ENCODE results near the gene SMPD1. TPM values are rescaled to one million over a fixed set of nuclear protein-coding genes. Genes with fewer than 3 reads are reported as not detected.

Gene SMPD1
- total and polyA plus RNA-seq, 2 donors, result 9.5 to 33.8 TPM

DNA sequence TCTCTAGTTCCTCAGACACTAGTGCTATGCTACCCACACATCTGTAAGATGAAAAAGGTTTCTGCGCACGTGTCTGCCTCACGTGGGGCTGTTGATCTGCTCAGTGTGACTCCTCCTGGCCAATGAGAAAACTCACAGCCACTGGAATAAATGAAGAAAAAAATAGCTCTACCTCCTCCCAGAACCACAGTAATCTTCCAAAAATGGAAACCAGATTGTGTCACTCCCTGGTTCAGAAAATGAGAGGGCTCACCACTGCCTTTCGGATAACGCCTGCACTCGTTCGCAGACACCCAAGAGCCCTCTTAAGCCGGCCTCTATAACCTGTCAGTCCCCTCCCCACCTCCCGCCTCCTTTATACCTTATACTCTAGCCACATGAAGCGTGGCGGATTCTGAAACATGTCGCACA, 23.5 kb downstream of the SMPD1 start:
- no peak for DNase-seq (ENCODE audit: extremely low spot score)
- WGBS, result 77% methylated on average over 12 of the region's 12 CpGs
- Histone ChIP-seq H3K36me3 (ENCODE audit: insufficient read depth) (no peaks in the 10 kb centered on the region), H3K4me1 (ENCODE audit: insufficient read depth) (no peaks in the 10 kb centered on the region), H3K27ac (ENCODE audit: low read depth) (no peak overlapping the region), H3K4me3 (ENCODE audit: low read depth, low read length) (no peak overlapping the region)

DNA sequence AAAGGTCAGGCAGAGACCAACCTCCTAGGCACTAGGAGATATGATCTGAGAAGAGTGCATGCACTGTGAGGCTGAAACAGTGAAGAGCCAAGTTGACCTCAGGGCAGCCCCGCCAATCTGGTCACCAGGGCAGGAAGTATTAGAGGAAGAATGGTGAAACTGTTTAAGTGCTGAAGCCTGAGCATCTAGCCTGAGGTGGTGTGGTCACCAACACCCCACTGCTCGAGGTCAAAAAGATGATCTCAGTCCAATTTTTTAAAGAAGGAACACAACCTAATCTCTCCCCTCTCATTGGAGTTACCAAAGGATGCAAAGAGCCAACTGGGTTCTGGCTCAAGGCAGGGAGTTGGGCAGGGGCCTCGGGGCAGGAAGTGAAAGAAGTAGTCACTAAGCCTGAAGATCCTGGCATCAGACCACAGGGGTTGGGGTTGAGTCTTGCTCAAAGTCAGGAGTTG, 24.6 kb downstream of the SMPD1 start:
- Histone ChIP-seq H3K27ac (ENCODE audit: low read depth) (no peak overlapping the region), H3K4me1 (ENCODE audit: insufficient read depth) (no peaks in the 10 kb centered on the region), H3K4me3 (ENCODE audit: low read depth, low read length) (no peak overlapping the region), H3K36me3 (ENCODE audit: insufficient read depth) (no peaks in the 10 kb centered on the region)
- WGBS, result 79% methylated on average over 3 of the region's 3 CpGs
- no peak for DNase-seq (ENCODE audit: extremely low spot score)

GRCh38 chr11:6415797-6416196, 25.5 kb downstream of the SMPD1 start:
- DNase-seq (ENCODE audit: extremely low spot score), result no peak
- 84% methylated on average over 6 of the region's 6 CpGs for WGBS
- Histone ChIP-seq H3K4me1 (ENCODE audit: insufficient read depth) (no peaks in the 10 kb centered on the region), H3K36me3 (ENCODE audit: insufficient read depth) (no peaks in the 10 kb centered on the region), H3K4me3 (ENCODE audit: low read depth, low read length) (no peak overlapping the region), H3K27ac (ENCODE audit: low read depth) (no peak overlapping the region)

DNA sequence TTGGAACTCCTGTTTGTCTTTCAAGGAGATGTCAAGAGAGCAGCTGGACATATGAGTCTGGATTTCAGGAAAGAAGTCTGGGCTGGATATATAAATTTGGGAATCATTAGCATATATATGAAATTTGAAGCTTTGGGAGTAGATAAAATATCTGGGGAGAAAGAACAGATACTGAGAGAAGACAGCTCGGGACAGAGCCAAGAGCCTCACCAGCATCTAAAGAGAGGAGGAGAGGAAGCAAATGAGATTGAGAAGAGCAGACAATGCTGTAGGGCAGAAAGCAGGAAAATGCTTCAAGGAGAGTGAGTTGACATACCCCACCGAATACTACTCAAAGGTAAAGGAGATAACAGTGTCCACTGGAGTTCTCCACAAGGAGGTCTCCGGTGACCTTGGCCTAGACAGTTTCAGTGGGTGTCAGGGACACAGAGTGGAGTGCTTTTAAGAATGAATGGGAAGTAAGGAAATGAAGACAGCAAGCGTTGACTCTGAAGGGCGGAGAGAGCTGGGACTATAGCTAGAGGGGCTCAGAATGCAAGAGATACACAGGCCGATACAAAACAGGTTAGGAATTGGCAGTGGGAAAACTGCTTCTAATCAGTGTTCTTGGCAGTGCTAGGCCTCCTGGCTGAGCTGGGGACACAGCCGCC, 27.8 kb downstream of the SMPD1 start:
- Histone ChIP-seq H3K4me3 (ENCODE audit: low read depth, low read length) (peak overlapping the region; percentile 91), H3K27ac (ENCODE audit: low read depth) (no peak overlapping the region), H3K36me3 (ENCODE audit: insufficient read depth) (no peaks in the 10 kb centered on the region), H3K4me1 (ENCODE audit: insufficient read depth) (no peaks in the 10 kb centered on the region)
- 19% methylated on average over 7 of the region's 7 CpGs for WGBS
- no peak for DNase-seq (ENCODE audit: extremely low spot score)

DNA sequence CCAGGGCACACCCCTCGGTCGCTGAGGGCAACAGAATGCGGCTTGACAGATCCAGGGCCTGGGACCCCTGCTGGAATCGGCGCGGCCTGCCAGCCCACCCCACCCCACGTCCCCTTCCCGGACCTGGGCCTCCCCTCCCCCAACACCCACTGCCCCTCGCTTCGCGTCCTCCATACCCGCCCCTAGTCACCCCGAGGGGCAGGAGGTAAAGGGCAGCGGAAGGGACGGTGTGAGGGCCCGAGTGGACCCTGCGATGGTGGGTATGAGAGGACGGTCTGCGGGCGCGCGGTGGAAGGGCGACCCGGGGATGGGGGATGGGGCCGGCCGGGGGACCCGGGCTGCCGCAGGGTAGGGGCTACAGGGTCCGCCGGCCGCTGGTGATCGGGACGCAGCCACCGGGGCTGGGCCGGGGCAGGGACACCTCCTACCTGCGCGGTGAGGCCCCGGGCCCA, 28.3 kb downstream of the SMPD1 start:
- 3% methylated on average over 38 of the region's 38 CpGs for WGBS
- peak overlapping the region; percentile 79 for H3K27ac ChIP-seq (ENCODE audit: low read depth)
- H3K4me3 ChIP-seq (ENCODE audit: low read depth, low read length), result peak overlapping the region; percentile 91
- no peaks in the 10 kb centered on the region for H3K4me1 ChIP-seq (ENCODE audit: insufficient read depth)
- H3K36me3 ChIP-seq (ENCODE audit: insufficient read depth), result no peaks in the 10 kb centered on the region
- no peak for DNase-seq (ENCODE audit: extremely low spot score)

GRCh38 chr11:6419009-6419631, 28.8 kb downstream of the SMPD1 start, which contains the start of gene APBB1:
APBB1 (minus strand) TSS chr11:6419094; CDS start chr11:6411347, 7,747 bp downstream.
- DNase-seq (ENCODE audit: extremely low spot score), result no peak
- peak within 1 kb of the TSS; percentile 91 for H3K4me3 ChIP-seq (ENCODE audit: low read depth, low read length)
- under 1% methylated on average over 70 of the region's 75 CpGs for WGBS
- no peaks in the 10 kb centered on the region for H3K36me3 ChIP-seq (ENCODE audit: insufficient read depth)
- peak within 1 kb of the TSS; percentile 79 for H3K27ac ChIP-seq (ENCODE audit: low read depth)
- no peaks in the 10 kb centered on the region for H3K4me1 ChIP-seq (ENCODE audit: insufficient read depth)

DNA sequence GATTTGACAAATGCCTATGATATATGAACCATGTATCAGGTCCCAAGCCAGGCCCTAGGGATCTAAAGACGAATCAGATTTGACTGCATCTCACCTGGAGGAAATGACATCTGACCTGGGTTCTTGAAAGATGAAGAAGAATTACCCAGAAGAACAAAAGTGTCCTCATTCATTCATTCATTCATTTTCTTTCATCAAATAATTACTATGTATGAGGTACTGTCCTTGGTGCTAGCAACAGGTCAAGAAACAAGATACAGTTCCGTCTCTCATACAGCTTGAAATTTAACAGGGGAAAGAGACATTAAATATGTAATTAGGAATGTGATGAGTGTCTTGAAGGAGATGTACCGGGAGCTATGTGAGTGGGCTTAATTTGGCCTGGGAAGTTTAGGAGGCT, 30.4 kb downstream of the SMPD1 start:
- Histone ChIP-seq H3K4me1 (ENCODE audit: insufficient read depth) (no peaks in the 10 kb centered on the region), H3K36me3 (ENCODE audit: insufficient read depth) (no peaks in the 10 kb centered on the region), H3K27ac (ENCODE audit: low read depth) (no peak overlapping the region), H3K4me3 (ENCODE audit: low read depth, low read length) (no peak overlapping the region)
- 91% methylated on average over 3 of the region's 3 CpGs for WGBS
- no peak for DNase-seq (ENCODE audit: extremely low spot score)

GRCh38 chr11:6427516-6427915, 37.2 kb downstream of the SMPD1 start:
- DNase-seq (ENCODE audit: extremely low spot score), result no peak
- Histone ChIP-seq H3K4me1 (ENCODE audit: insufficient read depth) (no peaks in the 10 kb centered on the region), H3K36me3 (ENCODE audit: insufficient read depth) (no peaks in the 10 kb centered on the region), H3K27ac (ENCODE audit: low read depth) (no peak overlapping the region), H3K4me3 (ENCODE audit: low read depth, low read length) (no peak overlapping the region)

GRCh38 chr11:6431861-6432260, 41.6 kb downstream of the SMPD1 start:
- no peaks in the 10 kb centered on the region for H3K4me1 ChIP-seq (ENCODE audit: insufficient read depth)
- WGBS, result 82% methylated on average over 3 of the region's 3 CpGs
- DNase-seq (ENCODE audit: extremely low spot score), result no peak
- H3K27ac ChIP-seq (ENCODE audit: low read depth), result no peak overlapping the region
- no peaks in the 10 kb centered on the region for H3K36me3 ChIP-seq (ENCODE audit: insufficient read depth)
- no peak overlapping the region for H3K4me3 ChIP-seq (ENCODE audit: low read depth, low read length)

- no peak for DNase-seq (ENCODE audit: extremely low spot score)
- Histone ChIP-seq H3K4me1 (ENCODE audit: insufficient read depth) (no peaks in the 10 kb centered on the region), H3K27ac (ENCODE audit: low read depth) (no peak overlapping the region), H3K4me3 (ENCODE audit: low read depth, low read length) (no peak overlapping the region), H3K36me3 (ENCODE audit: insufficient read depth) (no peaks in the 10 kb centered on the region)
- 73% methylated on average over 5 of the region's 5 CpGs for WGBS
Observed at GRCh38 chr11:6433998-6434660, 43.9 kb downstream of the SMPD1 start.

- Histone ChIP-seq H3K27ac (ENCODE audit: low read depth) (no peak overlapping the region), H3K4me3 (ENCODE audit: low read depth, low read length) (no peak overlapping the region), H3K36me3 (ENCODE audit: insufficient read depth) (no peaks in the 10 kb centered on the region), H3K4me1 (ENCODE audit: insufficient read depth) (no peaks in the 10 kb centered on the region)
- no peak for DNase-seq (ENCODE audit: extremely low spot score)
- 91% methylated on average over 12 of the region's 12 CpGs for WGBS
Observed at GRCh38 chr11:6437423-6437822, 47.1 kb downstream of the SMPD1 start.

- WGBS, result 67% methylated on average over 3 of the region's 3 CpGs
- no peak overlapping the region for H3K27ac ChIP-seq (ENCODE audit: low read depth)
- no peaks in the 10 kb centered on the region for H3K36me3 ChIP-seq (ENCODE audit: insufficient read depth)
- no peak for DNase-seq (ENCODE audit: extremely low spot score)
- no peaks in the 10 kb centered on the region for H3K4me1 ChIP-seq (ENCODE audit: insufficient read depth)
- H3K4me3 ChIP-seq (ENCODE audit: low read depth, low read length), result no peak overlapping the region
Observed at GRCh38 chr11:6437993-6438392, 47.7 kb downstream of the SMPD1 start.

GRCh38 chr11:6438979-6439571, 48.8 kb downstream of the SMPD1 start:
- no peak overlapping the region for H3K4me3 ChIP-seq (ENCODE audit: low read depth, low read length)
- no peak overlapping the region for H3K27ac ChIP-seq (ENCODE audit: low read depth)
- no peaks in the 10 kb centered on the region for H3K36me3 ChIP-seq (ENCODE audit: insufficient read depth)
- DNase-seq (ENCODE audit: extremely low spot score), result no peak
- H3K4me1 ChIP-seq (ENCODE audit: insufficient read depth), result no peaks in the 10 kb centered on the region
- 9% methylated on average over 1 of the region's 1 CpG for whole genome bisulfite sequencing
